ENCODE data around the gene PROS1.

GRCh38 chr3:93989241-93989640 is 15.5 kb upstream of the PROS1 start:
- TF ChIP-seq SPI1 (IDR thresholded peaks at IDR 0.05; ENCODE audit: low read depth, low read length) (no peak), POLR2A (IDR thresholded peaks at IDR 0.05; ENCODE audit: low read depth, low read length) (no peak), TAF1 (IDR thresholded peaks at IDR 0.05; ENCODE audit: low read depth, low read length) (no peak)

Data from GM12891 (cell line).